Stomach (tissue), 9 donors: ENCODE data around the gene TJP1. TPM values are rescaled to one million over a fixed set of nuclear protein-coding genes. Genes with fewer than 3 reads are reported as not detected.

Source experiments
- DNase-seq, 2 donors: peaks; one replicate each; pipeline versions ENCODE4 v3.0.0 to v3.0.0-alpha.2; 2013 to 2019
- H3K27ac ChIP-seq, 5 donors: fragments of 200-600 bp in 4 of 5; sonication (generic) in 4 of 5; one replicate each; pipeline ENCODE4 v1.5.1; 2013 to 2019; ENCODE audit warnings: mild to moderate bottlenecking in 1 of 5, moderate library complexity in 1 of 5
- H3K27me3 ChIP-seq, 3 donors: fragments of 200-600 bp; sonication (generic); one replicate each; pipeline ENCODE4 v1.5.1; 2017 to 2019; ENCODE audit warnings: mixed run types in 1 of 3
- H3K36me3 ChIP-seq, 4 donors: fragments of 200-600 bp; sonication (generic); 1 replicate in 3 of 4; 2 replicates in 1 of 4; pipeline ENCODE4 v1.5.1; 2016 to 2019
- H3K4me1 ChIP-seq, 4 donors: fragments of 200-600 bp; sonication (generic); one replicate each; pipeline ENCODE4 v1.5.1; 2016 to 2019
- H3K4me3 ChIP-seq, 4 donors: fragments of 200-600 bp; sonication (generic) in 3 of 4; one replicate each; pipeline ENCODE4 v1.5.1; 2016 to 2019; ENCODE audit warnings: mild to moderate bottlenecking in 1 of 4
- H3K9me3 ChIP-seq, 4 donors: fragments of 200-600 bp; sonication (generic); one replicate each; pipeline ENCODE4 v1.5.1; 2016 to 2019
- EP300 ChIP-seq: sonication (generic); formaldehyde crosslinking; IDR thresholded peaks from one replicate; pipeline ENCODE4 v1.6.1; 2017; ENCODE audit warnings: antibody characterized with exemption
- POLR2A ChIP-seq, 4 donors: fragments of 450-650 bp; IDR thresholded peaks; one replicate each; pipeline ENCODE4 v1.6.1; 2016; ENCODE audit warnings: antibody characterized with exemption in 4 of 4, control low read depth in 2 of 4, mild to moderate bottlenecking in 1 of 4, moderate library complexity in 1 of 4
- POLR2AphosphoS5 ChIP-seq, 3 donors: sonication (generic); formaldehyde crosslinking; IDR thresholded peaks; one replicate each; pipeline ENCODE4 v1.6.1; 2016; ENCODE audit warnings: antibody characterized with exemption in 3 of 3
- WGBS, 5 donors: extraction: QIAGEN DNeasy Blood & Tissue Kit in 3 of 5; methylation state at CpG; one replicate each; pipeline versions ENCODE4 v1.1.5 to v1.1.7; 2013 to 2018; 5-methylcytosine and 5-hydroxymethylcytosine counted together
- intact Hi-C: fragments of 100-400 bp; cut with DNase I; formaldehyde crosslinking; loops from one replicate; pipeline ENCODE4 v1.15.1; 2023; ENCODE audit warnings: low total_unique reads
- polyA plus RNA-seq, 3 donors: library from polyadenylated mRNA; stranded (reverse); fragments of 200-250 nt; gene quantifications; one replicate each; pipeline ENCODE4 v1.2.3, GENCODE V29; 2013
- total RNA-seq, 5 donors: library from RNA; depleted of rRNA; stranded (reverse); fragments of >200 nt; gene quantifications; one replicate each; pipeline versions ENCODE4 v1.1.0 to v1.2.3, GENCODE V29; 2014 to 2016
- TF ChIP-seq, protein P1 (sequence below), 7 experiments: fragments of 450-650 bp in 4 of 7; fragments of 200-600 bp in 3 of 7; sonication (generic) in 3 of 7; IDR thresholded peaks; one replicate each; pipeline ENCODE4 v1.5.1; 2016 to 2019; ENCODE audit warnings: antibody characterized with exemption in 7 of 7, control low read depth in 2 of 7, mild to moderate bottlenecking in 1 of 7
- donor health status: healthy with polysubstance abuse.
- donor health status: Bipolar disorder and iron deficiency.
- donor health status: healthy.

The TJP1 gene
- total and polyA plus RNA-seq, 8 donors = 12.3 to 167 (median 70.7) TPM

DNA sequence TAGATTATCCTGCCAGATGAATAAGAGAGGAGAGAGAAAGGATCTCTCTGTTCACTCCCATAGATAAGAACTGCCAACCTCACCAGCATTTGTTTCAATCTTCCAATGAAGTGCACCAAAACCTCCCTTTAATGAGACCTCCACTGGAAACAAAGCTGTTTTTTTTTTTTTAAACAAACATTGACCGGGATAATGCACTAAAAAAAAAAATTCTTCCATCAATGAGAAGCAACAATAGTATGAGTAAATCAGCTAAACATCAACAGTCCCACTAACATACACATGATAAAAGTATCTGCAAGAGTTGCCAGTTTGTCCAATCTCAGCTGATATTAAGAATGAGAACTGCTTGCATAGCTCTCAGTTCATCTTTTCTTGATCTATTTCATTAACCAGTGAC, 19.9 kb downstream of the TJP1 start:
- Histone ChIP-seq H3K4me1 (peaks cover 13 to 68% (median 42%) of the 10 kb centered on the region in 4 donors), H3K27me3 (no peaks in the 10 kb centered on the region), H3K4me3 (no peak overlapping the region), H3K36me3 (peaks cover 0 to 6% (median 3%) of the 10 kb centered on the region in 4 donors), H3K9me3 (no peaks in the 10 kb centered on the region), H3K27ac (no peak overlapping the region)
- TF ChIP-seq POLR2A (IDR thresholded peaks at IDR 0.05) = no peak
- TF ChIP-seq, protein P1, sequence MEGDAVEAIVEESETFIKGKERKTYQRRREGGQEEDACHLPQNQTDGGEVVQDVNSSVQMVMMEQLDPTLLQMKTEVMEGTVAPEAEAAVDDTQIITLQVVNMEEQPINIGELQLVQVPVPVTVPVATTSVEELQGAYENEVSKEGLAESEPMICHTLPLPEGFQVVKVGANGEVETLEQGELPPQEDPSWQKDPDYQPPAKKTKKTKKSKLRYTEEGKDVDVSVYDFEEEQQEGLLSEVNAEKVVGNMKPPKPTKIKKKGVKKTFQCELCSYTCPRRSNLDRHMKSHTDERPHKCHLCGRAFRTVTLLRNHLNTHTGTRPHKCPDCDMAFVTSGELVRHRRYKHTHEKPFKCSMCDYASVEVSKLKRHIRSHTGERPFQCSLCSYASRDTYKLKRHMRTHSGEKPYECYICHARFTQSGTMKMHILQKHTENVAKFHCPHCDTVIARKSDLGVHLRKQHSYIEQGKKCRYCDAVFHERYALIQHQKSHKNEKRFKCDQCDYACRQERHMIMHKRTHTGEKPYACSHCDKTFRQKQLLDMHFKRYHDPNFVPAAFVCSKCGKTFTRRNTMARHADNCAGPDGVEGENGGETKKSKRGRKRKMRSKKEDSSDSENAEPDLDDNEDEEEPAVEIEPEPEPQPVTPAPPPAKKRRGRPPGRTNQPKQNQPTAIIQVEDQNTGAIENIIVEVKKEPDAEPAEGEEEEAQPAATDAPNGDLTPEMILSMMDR (IDR thresholded peaks at IDR 0.05) = no peak
- TF ChIP-seq POLR2AphosphoS5 (IDR thresholded peaks at IDR 0.05) = no peak
- no peak for TF ChIP-seq EP300
- 13 to 31% (median 15%) methylated on average over 1 of the region's 1 CpG for WGBS, 5 donors
- intact Hi-C loops = no loop called here
- no peak for DNase-seq

DNA sequence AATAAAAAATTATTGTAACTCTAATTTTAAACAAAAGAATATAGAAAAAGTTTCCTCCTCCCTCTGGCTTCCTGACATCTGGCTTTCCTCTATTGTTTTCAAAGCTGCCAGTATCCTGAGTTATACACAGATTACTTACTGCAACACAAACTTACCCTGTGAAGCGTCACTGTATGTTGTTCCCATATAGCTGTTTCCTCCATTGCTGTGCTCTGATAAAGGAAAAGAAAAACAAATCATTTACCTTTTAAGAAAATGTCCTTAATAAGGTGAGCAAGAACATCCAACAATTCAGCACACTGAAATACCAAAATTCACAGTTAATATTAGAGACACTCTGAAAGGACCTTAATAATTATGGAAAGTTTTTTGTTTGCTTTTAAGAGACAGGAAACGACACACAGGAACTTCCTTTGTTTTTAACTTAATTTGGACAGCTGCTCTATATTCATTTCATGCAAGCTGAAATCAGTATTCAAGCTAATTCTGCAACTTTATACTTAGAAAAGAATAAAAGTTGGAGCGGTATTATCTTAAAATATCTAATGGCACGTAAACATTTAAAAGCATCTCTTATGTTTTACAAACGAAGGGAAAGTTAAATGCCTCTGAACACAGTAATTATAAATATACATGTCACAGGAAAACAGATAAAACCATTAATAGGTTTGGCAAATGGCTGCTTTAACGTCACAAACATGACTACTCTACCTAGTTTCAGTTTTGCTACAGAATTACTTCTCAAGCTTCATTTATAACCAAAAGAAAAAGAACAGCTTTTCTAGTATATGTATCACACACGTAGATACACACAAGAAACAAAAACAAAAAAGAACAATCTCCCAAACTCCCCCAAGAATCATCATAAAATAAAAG, 21.5 kb downstream of the TJP1 start:
- Histone ChIP-seq H3K4me3 (no peak overlapping the region), H3K4me1 (peaks cover 13 to 57% (median 39%) of the 10 kb centered on the region in 4 donors), H3K9me3 (no peaks in the 10 kb centered on the region), H3K27ac (peak overlapping the region in 2 of 5 donors; percentile 5 to 10), H3K27me3 (no peaks in the 10 kb centered on the region), H3K36me3 (peaks cover 0 to 6% (median 3%) of the 10 kb centered on the region in 4 donors)
- DNase-seq = peak in 1 of 2 donors; percentile 38
- intact Hi-C loops = no loop called here
- 45 to 63% (median 59%) methylated on average over 7 of the region's 7 CpGs for WGBS, 5 donors
- no peak for TF ChIP-seq EP300
- TF ChIP-seq, protein P1 (IDR thresholded peaks at IDR 0.05) = no peak
- no peak for TF ChIP-seq POLR2A (IDR thresholded peaks at IDR 0.05)
- no peak for TF ChIP-seq POLR2AphosphoS5 (IDR thresholded peaks at IDR 0.05)

DNA sequence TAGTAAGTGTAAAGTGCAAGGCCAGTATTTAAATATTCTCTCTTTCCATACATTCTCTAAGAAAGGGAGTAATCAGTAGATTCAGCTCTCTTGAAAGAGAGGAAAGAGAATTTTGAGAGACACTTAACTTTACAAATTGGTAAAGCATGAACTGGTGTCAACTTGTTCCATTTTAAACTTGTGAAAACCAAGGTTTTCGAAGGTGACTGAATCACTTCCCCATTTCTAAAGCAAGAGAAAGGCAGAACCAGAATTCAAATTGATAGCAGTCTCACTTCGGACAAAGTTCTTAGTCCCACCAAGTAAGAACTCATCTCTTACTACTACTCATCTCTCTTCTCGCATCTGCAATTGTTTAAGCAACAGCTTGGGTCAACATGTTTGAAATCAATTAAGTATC, 22.4 kb downstream of the TJP1 start:
- WGBS, 5 donors = 76 to 85% (median 82%) methylated on average over 3 of the region's 3 CpGs
- H3K27me3 ChIP-seq = no peaks in the 10 kb centered on the region
- peaks cover 8 to 49% (median 33%) of the 10 kb centered on the region in 4 donors for H3K4me1 ChIP-seq
- no peak overlapping the region for H3K27ac ChIP-seq
- intact Hi-C loops = no loop called here
- peaks cover 0 to 6% (median 3%) of the 10 kb centered on the region in 4 donors for H3K36me3 ChIP-seq
- no peak for DNase-seq
- no peaks in the 10 kb centered on the region for H3K9me3 ChIP-seq
- TF ChIP-seq POLR2AphosphoS5 (IDR thresholded peaks at IDR 0.05) (no peak), POLR2A (IDR thresholded peaks at IDR 0.05) (no peak), EP300 (no peak)
- TF ChIP-seq, protein P1 (IDR thresholded peaks at IDR 0.05) = no peak
- H3K4me3 ChIP-seq = no peak overlapping the region

DNA sequence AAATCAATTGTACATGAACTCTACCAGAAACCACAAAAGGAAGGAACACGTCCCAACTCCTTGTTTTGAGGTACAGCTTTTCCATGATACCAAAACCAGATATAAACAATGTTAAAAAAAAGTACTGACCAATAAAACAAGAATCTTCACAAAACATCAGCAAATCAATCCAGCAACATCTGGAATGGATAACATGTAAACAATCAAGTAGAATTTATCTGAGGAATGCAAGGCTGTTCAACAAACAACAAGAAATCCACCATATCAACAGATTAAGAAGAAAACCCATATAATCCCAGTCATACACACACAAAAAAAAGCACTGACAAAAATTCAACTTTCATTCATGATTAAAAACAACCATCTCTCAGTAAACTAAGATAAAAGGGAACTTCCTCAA, 26.7 kb downstream of the TJP1 start:
- H3K27ac ChIP-seq = no peak overlapping the region
- peaks cover 0 to 13% (median 7%) of the 10 kb centered on the region in 4 donors for H3K36me3 ChIP-seq
- intact Hi-C loops = no loop called here
- TF ChIP-seq POLR2A (IDR thresholded peaks at IDR 0.05) = no peak
- H3K4me1 ChIP-seq = peaks cover 0 to 11% (median 5%) of the 10 kb centered on the region in 4 donors
- no peaks in the 10 kb centered on the region for H3K27me3 ChIP-seq
- no peak overlapping the region for H3K4me3 ChIP-seq
- H3K9me3 ChIP-seq = no peaks in the 10 kb centered on the region
- no peak for DNase-seq
- 61 to 72% (median 68%) methylated on average over 1 of the region's 1 CpG for WGBS, 5 donors
